Measurements from ENCODE around the gene CEP170B. TPM values are rescaled to one million over a fixed set of nuclear protein-coding genes. Genes with fewer than 3 reads are reported as not detected.
A peak's percentile ranks its signal among the peaks of the same experiment; 100 is the strongest.

The CEP170B gene
- total and polyA plus RNA-seq, 9 of the 15 experiments (the other 6 are each of a cell fraction or from before 2014, with no cell fraction given), result 0.01 to 10.2 (median 2.2) TPM

DNA sequence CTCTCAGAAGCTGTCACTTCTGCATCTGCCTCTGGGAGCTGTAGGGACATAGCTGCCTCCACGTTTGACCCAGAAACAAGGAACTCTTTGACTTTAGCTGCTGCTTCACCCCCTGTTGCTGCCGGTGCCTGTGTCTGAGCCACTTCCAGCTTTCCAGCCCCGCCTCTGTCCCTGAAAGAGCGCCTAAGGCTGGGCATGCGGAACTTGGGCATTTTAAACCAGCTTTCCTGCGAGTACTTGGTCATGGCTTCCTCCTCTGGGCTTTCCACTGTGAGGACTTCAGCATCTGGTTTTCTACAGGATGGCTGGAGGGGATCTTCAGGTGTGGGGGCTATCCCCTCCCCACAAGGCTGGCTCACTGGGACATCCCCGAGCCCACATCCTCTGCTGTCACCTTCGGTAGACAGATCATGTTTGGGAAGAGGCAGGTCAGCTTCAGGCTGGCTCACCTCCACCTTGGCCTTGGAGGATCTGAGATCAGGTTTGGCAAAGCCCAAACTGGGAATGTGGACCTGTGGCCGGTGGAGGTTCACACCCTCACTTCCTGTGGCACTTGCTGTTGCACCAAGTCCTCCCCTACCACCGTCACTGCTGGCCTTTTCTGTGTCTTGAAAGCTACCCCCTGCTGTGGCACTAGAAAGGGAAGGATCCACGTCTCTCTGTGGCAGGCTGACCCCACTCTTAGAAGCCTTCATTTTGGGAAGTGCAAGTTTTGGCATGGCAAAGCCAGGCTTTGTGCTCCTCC, 74.8 kb downstream of the CEP170B start (continued):
- TF ChIP-seq, protein P1, sequence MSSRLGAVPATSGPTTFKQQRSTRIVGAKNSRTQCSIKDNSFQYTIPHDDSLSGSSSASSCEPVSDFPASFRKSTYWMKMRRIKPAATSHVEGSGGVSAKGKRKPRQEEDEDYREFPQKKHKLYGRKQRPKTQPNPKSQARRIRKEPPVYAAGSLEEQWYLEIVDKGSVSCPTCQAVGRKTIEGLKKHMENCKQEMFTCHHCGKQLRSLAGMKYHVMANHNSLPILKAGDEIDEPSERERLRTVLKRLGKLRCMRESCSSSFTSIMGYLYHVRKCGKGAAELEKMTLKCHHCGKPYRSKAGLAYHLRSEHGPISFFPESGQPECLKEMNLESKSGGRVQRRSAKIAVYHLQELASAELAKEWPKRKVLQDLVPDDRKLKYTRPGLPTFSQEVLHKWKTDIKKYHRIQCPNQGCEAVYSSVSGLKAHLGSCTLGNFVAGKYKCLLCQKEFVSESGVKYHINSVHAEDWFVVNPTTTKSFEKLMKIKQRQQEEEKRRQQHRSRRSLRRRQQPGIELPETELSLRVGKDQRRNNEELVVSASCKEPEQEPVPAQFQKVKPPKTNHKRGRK (tag; IDR thresholded peaks at IDR 0.05), result no peak
- TF ChIP-seq SMARCE1 (IDR thresholded peaks at IDR 0.05) (no peak), U2AF2 (optimal IDR thresholded peaks at IDR 0.05; ENCODE audit: low read depth, low read length) (no peak), ZNF174 (CRISPR knock-in tag; IDR thresholded peaks at IDR 0.05) (no peak)

DNA sequence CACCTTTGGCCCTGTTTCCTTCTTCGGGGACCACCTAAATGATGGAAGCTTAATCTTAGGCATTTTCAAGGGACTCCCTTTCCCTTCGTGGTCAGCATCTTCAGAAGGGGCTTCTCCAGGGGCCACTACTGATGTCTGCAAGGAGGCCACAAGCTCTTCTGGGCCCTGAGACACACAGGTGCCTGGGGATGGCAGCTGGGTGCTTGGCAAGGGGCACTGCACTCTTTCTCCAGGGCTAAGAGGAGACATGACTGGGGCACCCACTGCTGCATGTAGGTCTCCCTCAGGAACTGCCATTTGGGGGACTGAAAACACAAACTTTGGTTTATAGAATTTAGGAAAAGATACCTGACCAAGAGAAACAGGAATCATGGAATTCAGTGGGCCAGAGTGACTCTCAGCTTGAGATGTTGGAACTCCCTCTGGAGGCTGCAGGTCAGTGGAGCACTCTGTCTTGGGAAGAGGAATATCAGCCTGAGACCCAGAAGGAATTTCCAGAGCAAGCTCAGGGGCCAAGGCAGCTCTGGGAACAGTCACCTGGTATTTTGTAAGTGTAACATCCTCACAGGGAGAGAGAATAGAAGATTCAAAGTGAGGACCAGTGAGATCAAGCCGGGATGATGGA, 75.6 kb downstream of the CEP170B start:
- WGBS (ENCODE audit: insufficient coverage, low coverage, missing lambda C conversion rate), result 3% methylated on average over 3 of the region's 3 CpGs
- POLR2A ChIA-PET, result no interaction called here
- in situ Hi-C loops (cut with MboI), result no loop called here

More for the DNA sequence above, 75.6 kb downstream of the CEP170B start:
- CTCF ChIA-PET (ENCODE audit: low intra/inter-chr PET ratio), result no interaction called here
- FAIRE-seq (no peak), DNase-seq (ENCODE audit: extremely low read depth in 1 of 4, low spot score in 3 of 4) (no peak), ATAC-seq (no peak)
- Histone ChIP-seq H3K9me1 (ENCODE audit: control insufficient read depth, insufficient read depth, low read length) (no peaks in the 10 kb centered on the region), H3K9me3 (replicated peaks; ENCODE audit: control insufficient read depth, insufficient read depth, low read depth, low read length) (no peaks in the 10 kb centered on the region), H3K9ac (ENCODE audit: insufficient read depth in 1 of 2, low read depth in 2 of 2, low read length in 2 of 2) (no peak overlapping the region), H3K27me3 (ENCODE audit: control insufficient read depth in 2 of 2, insufficient read depth in 2 of 2, low read length in 2 of 2) (peaks cover 5 to 53% of the 10 kb centered on the region in 2 experiments; a peak in 4 of 5 replicates), H3K4me2 (ENCODE audit: insufficient read depth, low read length) (no peak overlapping the region), H3K4me3 (no peak overlapping the region), H4K20me1 (replicated peaks; ENCODE audit: control insufficient read depth, insufficient read depth, low read length) (no peaks in the 10 kb centered on the region; the same call in 1 of the 2 replicates), H3K36me3 (ENCODE audit: control insufficient read depth, insufficient read depth, low read length) (no peaks in the 10 kb centered on the region), H3K79me2 (ENCODE audit: control insufficient read depth, insufficient read depth, low read length) (no peaks in the 10 kb centered on the region), H2AFZ (ENCODE audit: low read depth, low read length) (no peak overlapping the region), H3K4me1 (replicated peaks in 1 of 2; ENCODE audit: control insufficient read depth in 2 of 2, insufficient read depth in 2 of 2, low read length in 2 of 2) (no peaks in the 10 kb centered on the region; a peak in 1 of 5 replicates), H3K27ac (ENCODE audit: extremely low read depth, low read depth, low read length) (no peak overlapping the region)
- intact Hi-C loops (cut with micrococcal nuclease), result loop anchor here (1.0 kb wide), 1 partner anchor 44 kb away; no protein-coding TSS in a partner anchor
- no TSS peak for BruUV-seq (replicated peaks)
- no peak for TF ChIP-seq ZNF124 (CRISPR knock-in tag; IDR thresholded peaks at IDR 0.05)
- TF ChIP-seq TAF15 (IDR thresholded peaks at IDR 0.05; ENCODE audit: low read depth, low read length), result no peak
- TF ChIP-seq, protein P2, sequence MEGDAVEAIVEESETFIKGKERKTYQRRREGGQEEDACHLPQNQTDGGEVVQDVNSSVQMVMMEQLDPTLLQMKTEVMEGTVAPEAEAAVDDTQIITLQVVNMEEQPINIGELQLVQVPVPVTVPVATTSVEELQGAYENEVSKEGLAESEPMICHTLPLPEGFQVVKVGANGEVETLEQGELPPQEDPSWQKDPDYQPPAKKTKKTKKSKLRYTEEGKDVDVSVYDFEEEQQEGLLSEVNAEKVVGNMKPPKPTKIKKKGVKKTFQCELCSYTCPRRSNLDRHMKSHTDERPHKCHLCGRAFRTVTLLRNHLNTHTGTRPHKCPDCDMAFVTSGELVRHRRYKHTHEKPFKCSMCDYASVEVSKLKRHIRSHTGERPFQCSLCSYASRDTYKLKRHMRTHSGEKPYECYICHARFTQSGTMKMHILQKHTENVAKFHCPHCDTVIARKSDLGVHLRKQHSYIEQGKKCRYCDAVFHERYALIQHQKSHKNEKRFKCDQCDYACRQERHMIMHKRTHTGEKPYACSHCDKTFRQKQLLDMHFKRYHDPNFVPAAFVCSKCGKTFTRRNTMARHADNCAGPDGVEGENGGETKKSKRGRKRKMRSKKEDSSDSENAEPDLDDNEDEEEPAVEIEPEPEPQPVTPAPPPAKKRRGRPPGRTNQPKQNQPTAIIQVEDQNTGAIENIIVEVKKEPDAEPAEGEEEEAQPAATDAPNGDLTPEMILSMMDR (IDR thresholded peaks at IDR 0.05 in 2 of 3, conservative IDR thresholded peaks at IDR 0.05 in 1 of 3; ENCODE audit: insufficient read depth in 2 of 3, low read depth in 1 of 3, low read length in 3 of 3), result peak; percentile 13 to 52 (median 21); a peak in 2 of 6 replicates
- no peak for TF ChIP-seq TAL1 (IDR thresholded peaks at IDR 0.05)
- no peak for TF ChIP-seq NELFE (IDR thresholded peaks at IDR 0.05; ENCODE audit: insufficient read depth, insufficient read length)
- TF ChIP-seq, protein P3, sequence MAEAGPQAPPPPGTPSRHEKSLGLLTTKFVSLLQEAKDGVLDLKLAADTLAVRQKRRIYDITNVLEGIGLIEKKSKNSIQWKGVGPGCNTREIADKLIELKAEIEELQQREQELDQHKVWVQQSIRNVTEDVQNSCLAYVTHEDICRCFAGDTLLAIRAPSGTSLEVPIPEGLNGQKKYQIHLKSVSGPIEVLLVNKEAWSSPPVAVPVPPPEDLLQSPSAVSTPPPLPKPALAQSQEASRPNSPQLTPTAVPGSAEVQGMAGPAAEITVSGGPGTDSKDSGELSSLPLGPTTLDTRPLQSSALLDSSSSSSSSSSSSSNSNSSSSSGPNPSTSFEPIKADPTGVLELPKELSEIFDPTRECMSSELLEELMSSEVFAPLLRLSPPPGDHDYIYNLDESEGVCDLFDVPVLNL (CRISPR knock-in tag; IDR thresholded peaks at IDR 0.05; ENCODE audit: low read depth), result no peak
- TF ChIP-seq BHLHE40 (IDR thresholded peaks at IDR 0.05; ENCODE audit: low read length), result no peak
- TF ChIP-seq RAD21 (CRISPR knock-in tag; conservative IDR thresholded peaks at IDR 0.05 in 1 of 2, IDR thresholded peaks at IDR 0.05 in 1 of 2), result peak in 1 of 2 experiments; percentile 6; a peak in 1 of 4 replicates
- no peak for TF ChIP-seq TSC22D4 (tag; IDR thresholded peaks at IDR 0.05)

Data from K562 (cell line).